GM12892 (cell line): ENCODE measurements around the gene CDH4.

Source experiments
- DNase-seq: peaks from one replicate; pipeline ENCODE4 v3.0.0; 2011; ENCODE audit not compliant: insufficient read length
- FAIRE-seq: peaks from 2 replicates; lab custom pipeline; 2011; peaks lifted over from hg19 to GRCh38; lab: Jason Lieb, UNC
- POLR2A ChIP-seq: IDR thresholded peaks from 2 replicates; pipeline ENCODE4 v1.6.1; 2011; ENCODE audit warnings: low read depth, low read length, control low read depth
- POLR2AphosphoS5 ChIP-seq: IDR thresholded peaks from 2 replicates; pipeline ENCODE4 v1.6.1; 2011; ENCODE audit warnings: low read depth, low read length, control low read depth
- TAF1 ChIP-seq: IDR thresholded peaks from 2 replicates; pipeline ENCODE4 v1.6.1; 2011; ENCODE audit warnings: low read depth, mild to moderate bottlenecking, control low read depth, low read length, borderline replicate concordance

CDH4 gene

DNA sequence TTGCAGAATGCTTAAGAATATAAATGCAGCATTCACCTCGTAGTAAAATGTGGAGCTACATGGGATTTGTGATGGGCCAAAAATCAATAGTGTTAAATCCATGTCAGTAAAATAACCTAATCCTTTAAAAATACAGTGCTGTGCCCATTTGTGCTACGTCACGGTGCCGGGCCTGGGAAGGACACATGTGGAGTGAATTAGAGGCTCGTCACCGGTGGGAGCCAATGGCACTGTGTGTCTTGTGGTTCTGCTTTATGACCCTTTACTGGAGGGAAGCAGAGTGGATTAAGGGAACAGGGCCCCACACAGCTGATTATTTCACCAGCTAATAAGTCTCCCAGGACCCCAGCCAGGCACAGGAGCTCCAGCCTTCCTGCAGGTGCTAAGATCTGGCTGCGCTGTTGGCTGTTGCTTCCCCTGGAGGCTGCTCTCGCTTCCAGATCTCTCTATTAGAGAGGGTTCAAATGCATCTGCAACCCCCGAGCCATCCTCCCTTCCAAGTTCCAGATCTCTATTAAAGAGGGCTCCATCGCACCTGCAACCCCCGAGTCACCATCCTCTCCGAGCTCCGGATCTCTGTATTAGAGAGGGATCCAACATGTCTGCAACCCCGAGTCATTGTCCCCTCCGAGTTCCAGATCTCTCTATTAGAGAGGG lies 405.8 kb downstream of the CDH4 start:
- DNase-seq (no peak), FAIRE-seq (no peak)
- TF ChIP-seq TAF1 (no peak), POLR2A (no peak), POLR2AphosphoS5 (no peak)

GRCh38 chr20:61658563-61658962 lies 406.5 kb downstream of the CDH4 start:
- no peak for FAIRE-seq
- DNase-seq: no peak
- no peak for TF ChIP-seq TAF1
- TF ChIP-seq POLR2AphosphoS5: no peak
- no peak for TF ChIP-seq POLR2A

GRCh38 chr20:61659246-61659993 lies 407.4 kb downstream of the CDH4 start:
- FAIRE-seq (no peak), DNase-seq (no peak)
- no peak for TF ChIP-seq POLR2A
- TF ChIP-seq POLR2AphosphoS5: no peak
- TF ChIP-seq TAF1: no peak

DNA sequence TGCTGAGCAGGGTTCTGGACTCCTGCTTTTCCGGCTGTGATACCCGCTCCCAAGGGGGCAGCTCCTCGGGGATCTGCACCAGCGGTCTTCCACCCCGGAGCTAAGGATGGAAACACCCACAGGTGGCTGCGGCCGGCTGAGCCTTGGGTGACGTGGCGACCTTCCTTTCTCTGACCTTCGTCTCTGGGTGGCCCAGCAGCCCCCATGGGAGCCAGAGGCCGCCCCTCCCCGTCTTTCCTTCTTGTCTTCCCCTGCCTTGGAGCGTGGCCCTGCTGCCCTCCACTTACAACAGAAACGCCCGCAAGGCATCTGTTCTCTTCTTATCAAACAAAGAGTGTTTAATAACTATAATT lies 407.9 kb downstream of the CDH4 start:
- TF ChIP-seq POLR2A: no peak
- no peak for TF ChIP-seq POLR2AphosphoS5
- TF ChIP-seq TAF1: no peak
- no peak for FAIRE-seq
- no peak for DNase-seq

DNA sequence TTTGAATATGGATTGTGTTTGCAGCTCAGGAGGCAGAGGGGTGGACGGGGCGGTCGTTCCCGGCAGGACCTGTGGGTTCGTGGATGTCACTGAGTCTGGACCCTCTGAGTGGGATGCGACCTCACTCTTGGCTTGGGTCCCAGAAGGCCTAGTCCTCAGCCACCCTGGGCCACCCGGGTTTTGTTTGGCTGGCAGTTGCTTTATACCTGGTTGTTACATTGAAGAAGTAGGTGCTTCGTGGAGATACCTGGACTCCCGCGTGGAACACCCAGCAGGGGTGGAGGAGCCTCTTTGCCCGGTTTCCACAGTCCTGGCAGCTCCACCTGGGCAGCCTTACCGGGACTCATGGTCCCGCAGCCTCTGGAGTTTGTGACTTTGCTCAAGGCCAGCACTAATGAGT lies 408.5 kb downstream of the CDH4 start:
- no peak for FAIRE-seq
- no peak for DNase-seq
- TF ChIP-seq POLR2AphosphoS5 (no peak), POLR2A (no peak), TAF1 (no peak)

DNA sequence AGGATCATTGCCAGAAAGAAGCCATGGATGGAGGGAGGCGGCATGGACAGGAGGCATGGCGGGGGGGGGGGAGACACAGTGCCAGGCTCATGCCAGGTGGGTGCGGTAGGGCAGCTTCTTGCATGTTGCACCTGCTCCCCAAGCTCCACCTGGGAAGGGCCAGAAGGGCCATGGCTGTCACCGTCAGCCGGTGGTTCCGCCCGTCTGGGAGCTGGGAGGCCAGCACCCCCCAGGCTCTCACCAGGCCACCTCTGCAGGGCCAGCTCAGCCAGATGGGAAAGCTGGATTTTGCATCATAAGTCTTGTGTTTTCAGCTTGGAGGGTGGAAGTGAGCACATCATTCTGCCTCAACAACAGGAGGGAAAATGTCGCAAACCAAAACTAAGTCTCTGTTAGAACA lies 409.0 kb downstream of the CDH4 start:
- TF ChIP-seq TAF1: no peak
- no peak for DNase-seq
- no peak for FAIRE-seq

DNA sequence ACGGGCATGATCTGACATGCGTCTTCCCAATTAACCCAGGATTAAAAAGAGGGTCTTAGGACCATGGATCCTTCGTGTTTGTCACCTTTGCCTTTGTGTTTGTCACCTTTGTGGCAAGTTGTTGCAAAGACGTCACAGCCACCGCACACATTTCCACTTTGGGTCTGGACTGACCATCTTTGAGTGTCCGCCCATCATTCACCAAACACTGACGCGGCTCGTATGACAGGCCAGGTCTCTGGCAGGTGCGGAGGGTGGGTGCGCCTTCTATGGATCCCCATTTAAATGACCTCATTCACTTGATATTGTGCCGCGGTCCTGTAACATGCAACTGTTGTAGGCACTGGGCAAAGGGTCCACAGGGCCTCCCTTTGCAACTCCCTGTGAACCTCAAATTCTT lies 409.5 kb downstream of the CDH4 start:
- no peak for FAIRE-seq
- DNase-seq: no peak
- TF ChIP-seq POLR2AphosphoS5 (no peak), TAF1 (no peak), POLR2A (no peak)

- DNase-seq: no peak
Measured at GRCh38 chr20:61662226-61662967, 410.3 kb downstream of the CDH4 start.

DNA sequence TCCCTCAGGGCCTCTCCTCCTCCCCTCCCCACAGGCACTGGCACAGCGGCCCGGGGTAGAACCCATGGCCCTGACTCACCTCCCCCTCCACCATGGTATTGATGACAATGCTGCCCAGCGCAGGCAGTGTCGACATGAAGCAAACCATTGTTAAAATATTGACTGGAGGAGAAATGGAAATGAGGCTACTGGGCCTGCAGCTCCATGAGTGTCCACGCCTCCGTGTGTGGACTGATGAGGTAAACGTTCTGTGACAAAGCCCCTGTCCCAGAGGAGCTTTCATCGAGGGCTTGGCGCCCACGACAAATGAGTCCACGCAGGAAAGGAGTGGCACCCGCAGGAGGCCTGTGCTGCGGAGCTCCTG lies 410.9 kb downstream of the CDH4 start:
- FAIRE-seq (no peak), DNase-seq (no peak)
- TF ChIP-seq POLR2A (no peak), TAF1 (no peak), POLR2AphosphoS5 (no peak)

More at GRCh38 chr20:61662226-61662967, 410.3 kb downstream of the CDH4 start:
- TF ChIP-seq POLR2AphosphoS5 (no peak), POLR2A (no peak), TAF1 (no peak)
- FAIRE-seq: no peak

DNA sequence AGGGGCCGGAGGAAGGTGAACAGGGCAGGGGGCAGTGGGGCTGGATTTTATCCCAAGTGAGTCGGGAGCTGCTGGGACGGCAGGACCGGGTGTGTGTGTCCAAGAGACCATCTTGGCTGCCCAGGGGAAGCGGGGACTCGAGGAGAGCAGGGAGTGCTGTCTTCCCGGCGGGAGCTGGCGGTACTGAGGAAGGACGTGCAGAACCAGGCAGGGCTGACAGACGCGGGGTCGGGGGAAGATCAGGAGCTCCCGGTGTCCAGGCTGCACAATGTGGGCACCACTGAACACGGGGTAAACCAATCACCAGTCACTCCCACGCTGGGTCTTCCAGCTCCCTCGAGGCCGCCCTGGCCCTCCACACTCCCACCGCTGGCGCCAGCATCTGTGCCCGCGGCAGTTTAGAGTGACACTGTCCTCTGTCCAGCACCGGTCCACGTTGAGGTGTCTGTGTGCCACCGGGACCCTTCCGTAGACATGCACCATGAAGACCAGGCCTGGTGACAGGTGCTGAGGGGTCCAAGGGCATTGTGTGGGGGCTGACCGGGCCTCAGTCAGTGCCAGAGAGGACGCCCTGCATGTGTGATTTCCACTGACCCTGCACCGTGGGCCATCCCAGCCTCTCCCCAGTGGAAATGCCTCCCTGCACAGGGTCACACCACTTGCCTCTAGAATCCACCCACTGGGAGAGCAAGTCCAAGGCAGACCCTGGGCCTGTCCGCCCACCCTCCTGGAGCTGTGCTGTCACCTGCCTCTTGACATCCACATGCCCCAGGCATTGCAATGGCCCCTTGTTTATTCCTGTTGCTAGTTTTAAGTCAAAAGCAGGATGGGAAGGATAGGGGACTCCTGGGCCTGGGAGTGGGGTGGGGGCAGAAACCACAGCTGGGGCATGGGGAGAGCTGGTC lies 411.7 kb downstream of the CDH4 start:
- DNase-seq (no peak), FAIRE-seq (no peak)
- TF ChIP-seq POLR2A (no peak), POLR2AphosphoS5 (no peak), TAF1 (no peak)
